NT2/D1 (cell line): Measurements from ENCODE around the gene MAGI1.

ENCODE experiments used
- DNase-seq: peaks from one replicate; pipeline ENCODE4 v3.0.0-alpha.2; 2011; ENCODE audit warnings: low read depth, low spot score
- H3K27me3 ChIP-seq: 2 replicates; pipeline ENCODE4 v1.6.0; 2011; ENCODE audit warnings: mild to moderate bottlenecking; ENCODE audit not compliant: insufficient read length, insufficient read depth
- H3K36me3 ChIP-seq: 2 replicates; pipeline ENCODE4 v1.6.1; 2011; ENCODE audit warnings: mild to moderate bottlenecking, low read length, mixed read lengths; ENCODE audit not compliant: insufficient read depth, insufficient read length
- H3K4me1 ChIP-seq: 2 replicates; pipeline ENCODE4 v1.5.1; 2011; ENCODE audit not compliant: insufficient read depth, insufficient read length
- H3K4me3 ChIP-seq: 2 replicates; pipeline ENCODE4 v1.5.1; 2011; ENCODE audit warnings: low read depth; ENCODE audit not compliant: insufficient read length
- H3K9ac ChIP-seq: 2 replicates; pipeline ENCODE4 v1.6.0; 2011; ENCODE audit warnings: low read depth; ENCODE audit not compliant: insufficient read length
- H3K9me3 ChIP-seq: 2 replicates; pipeline ENCODE4 v1.5.1; 2011; ENCODE audit warnings: mild to moderate bottlenecking, low read length; ENCODE audit not compliant: insufficient read depth
- SUZ12 ChIP-seq: IDR thresholded peaks from 2 replicates; pipeline ENCODE4 v1.6.1; 2011; ENCODE audit not compliant: insufficient read length, insufficient read depth; ENCODE audit errors: extremely low read depth
- YY1 ChIP-seq: IDR thresholded peaks from 2 replicates; pipeline ENCODE4 v1.6.1; 2011; ENCODE audit not compliant: insufficient read length, insufficient read depth
- ZNF274 ChIP-seq: IDR thresholded peaks from 2 replicates; pipeline ENCODE4 v1.6.1; 2011; ENCODE audit warnings: mild to moderate bottlenecking, low read depth, low read length

MAGI1 gene

GRCh38 chr3:65635657-65636056, 403.1 kb downstream of the MAGI1 start:
- Histone ChIP-seq H3K27me3 (no peaks in the 10 kb centered on the region), H3K9me3 (no peaks in the 10 kb centered on the region), H3K4me1 (no peaks in the 10 kb centered on the region), H3K9ac (no peak overlapping the region), H3K36me3 (no peaks in the 10 kb centered on the region), H3K4me3 (no peak overlapping the region)
- DNase-seq = no peak
- TF ChIP-seq SUZ12 (no peak), ZNF274 (no peak), YY1 (no peak)

GRCh38 chr3:65633018-65633638, 405.6 kb downstream of the MAGI1 start:
- no peak for DNase-seq
- H3K9ac ChIP-seq = no peak overlapping the region

GRCh38 chr3:65632414-65632813, 406.3 kb downstream of the MAGI1 start:
- no peaks in the 10 kb centered on the region for H3K9me3 ChIP-seq
- no peak for TF ChIP-seq SUZ12
- TF ChIP-seq ZNF274 = no peak
- no peak for TF ChIP-seq YY1
- H3K4me3 ChIP-seq = no peak overlapping the region

More at GRCh38 chr3:65633018-65633638, 405.6 kb downstream of the MAGI1 start:
- Histone ChIP-seq H3K4me3 (no peak overlapping the region), H3K36me3 (no peaks in the 10 kb centered on the region), H3K4me1 (no peaks in the 10 kb centered on the region), H3K9me3 (no peaks in the 10 kb centered on the region), H3K27me3 (no peaks in the 10 kb centered on the region)
- TF ChIP-seq SUZ12 = no peak
- TF ChIP-seq YY1 = no peak
- TF ChIP-seq ZNF274 = no peak

GRCh38 chr3:65628978-65629377, 409.7 kb downstream of the MAGI1 start:
- no peak for DNase-seq
- Histone ChIP-seq H3K27me3 (no peaks in the 10 kb centered on the region), H3K9ac (no peak overlapping the region), H3K4me3 (no peak overlapping the region), H3K4me1 (no peaks in the 10 kb centered on the region), H3K36me3 (no peaks in the 10 kb centered on the region), H3K9me3 (no peaks in the 10 kb centered on the region)
- TF ChIP-seq YY1 (no peak), SUZ12 (no peak), ZNF274 (no peak)

More at GRCh38 chr3:65632414-65632813, 406.3 kb downstream of the MAGI1 start:
- no peak overlapping the region for H3K9ac ChIP-seq
- H3K4me1 ChIP-seq = no peaks in the 10 kb centered on the region
- DNase-seq = no peak
- no peaks in the 10 kb centered on the region for H3K36me3 ChIP-seq
- H3K27me3 ChIP-seq = no peaks in the 10 kb centered on the region

- TF ChIP-seq YY1 = no peak
- TF ChIP-seq ZNF274 = no peak
- H3K4me1 ChIP-seq = no peaks in the 10 kb centered on the region
- H3K9me3 ChIP-seq = no peaks in the 10 kb centered on the region
- no peaks in the 10 kb centered on the region for H3K27me3 ChIP-seq
- no peaks in the 10 kb centered on the region for H3K36me3 ChIP-seq
- no peak overlapping the region for H3K4me3 ChIP-seq
- H3K9ac ChIP-seq = no peak overlapping the region
- DNase-seq = no peak
These were observed 411.7 kb downstream of the MAGI1 start for GRCh38 chr3:65627062-65627461.

GRCh38 chr3:65625305-65625704, 413.4 kb downstream of the MAGI1 start:
- Histone ChIP-seq H3K9me3 (no peaks in the 10 kb centered on the region), H3K4me3 (no peak overlapping the region), H3K9ac (no peak overlapping the region), H3K36me3 (no peaks in the 10 kb centered on the region), H3K27me3 (no peaks in the 10 kb centered on the region), H3K4me1 (no peaks in the 10 kb centered on the region)
- TF ChIP-seq SUZ12 (no peak), YY1 (no peak), ZNF274 (no peak)
- DNase-seq = no peak

- H3K4me1 ChIP-seq = no peaks in the 10 kb centered on the region
- H3K27me3 ChIP-seq = no peaks in the 10 kb centered on the region
- no peaks in the 10 kb centered on the region for H3K9me3 ChIP-seq
- no peak overlapping the region for H3K9ac ChIP-seq
- DNase-seq = no peak
- H3K36me3 ChIP-seq = no peaks in the 10 kb centered on the region
- H3K4me3 ChIP-seq = no peak overlapping the region
- no peak for TF ChIP-seq SUZ12
- TF ChIP-seq ZNF274 = no peak
- no peak for TF ChIP-seq YY1
These were observed 415.4 kb downstream of the MAGI1 start for GRCh38 chr3:65623362-65623761.

GRCh38 chr3:65619888-65620287, 418.8 kb downstream of the MAGI1 start:
- H3K9ac ChIP-seq = no peak overlapping the region
- no peaks in the 10 kb centered on the region for H3K9me3 ChIP-seq
- no peaks in the 10 kb centered on the region for H3K36me3 ChIP-seq
- H3K27me3 ChIP-seq = no peaks in the 10 kb centered on the region
- no peak for DNase-seq
- H3K4me3 ChIP-seq = no peak overlapping the region
- TF ChIP-seq ZNF274 = no peak
- no peak for TF ChIP-seq YY1
- TF ChIP-seq SUZ12 = no peak
- peaks cover 2% of the 10 kb centered on the region for H3K4me1 ChIP-seq
